MV-4-11 (cell line): ENCODE measurements around the gene ITSN2.
A peak's percentile ranks its signal among the peaks of the same experiment; 100 is the strongest.
"Not testable (repeated sequence)": the region's sequence is repeated elsewhere in the genome, so short reads cannot be mapped to it uniquely, and the experiment has no call there.

Experiments
- DNase-seq: peaks from one replicate; lab custom pipeline; 2025; lab: John Stamatoyannopoulos, UW

ITSN2 gene

GRCh38 chr2:24214880-24215279, 145.5 kb downstream of the ITSN2 start:
- DNase-seq = no peak

DNA sequence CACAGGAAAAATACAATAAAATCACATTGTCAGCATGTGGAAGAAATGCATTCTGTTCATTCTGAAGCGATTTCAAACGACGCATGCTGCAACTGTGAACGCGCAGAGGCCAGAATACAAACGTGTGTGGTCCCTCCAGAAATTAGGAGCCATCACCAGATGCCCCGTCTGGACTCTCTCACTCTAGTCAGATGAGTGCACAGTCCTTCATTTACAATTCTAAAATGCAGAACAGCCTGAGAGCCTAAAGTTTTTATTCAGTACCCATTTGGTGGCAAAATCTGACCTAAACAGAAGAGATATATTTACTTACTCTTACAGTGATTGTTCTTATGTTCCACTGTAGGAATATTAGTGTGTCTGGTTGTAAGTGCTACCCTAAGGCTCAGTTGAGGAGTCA, 148.9 kb downstream of the ITSN2 start:
- no peak for DNase-seq

DNA sequence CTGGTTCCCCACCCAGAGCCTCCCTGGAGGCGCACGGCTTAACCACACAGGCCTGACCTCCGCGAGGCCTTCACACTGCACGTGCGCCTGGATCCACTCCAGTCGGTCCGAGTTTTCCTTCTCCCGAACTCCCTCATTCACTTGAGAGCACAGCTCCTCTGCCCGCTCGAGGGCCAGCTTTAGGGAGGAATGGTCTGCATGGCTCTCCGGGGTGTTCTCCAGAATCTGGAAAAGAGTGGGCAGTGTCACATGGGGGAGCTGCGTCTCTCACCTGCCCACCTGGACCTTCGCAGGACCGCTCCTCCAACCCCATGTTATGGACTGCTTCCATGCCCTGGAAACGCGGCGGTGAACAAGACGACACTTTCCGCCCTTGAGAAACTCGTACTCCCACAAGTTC, 149.6 kb downstream of the ITSN2 start:
- DNase-seq = no peak

- DNase-seq = no peak
These were observed 150.3 kb downstream of the ITSN2 start for GRCh38 chr2:24210106-24210455.

GRCh38 chr2:24209389-24210105, 150.8 kb downstream of the ITSN2 start:
- DNase-seq = peak; percentile 2

DNA sequence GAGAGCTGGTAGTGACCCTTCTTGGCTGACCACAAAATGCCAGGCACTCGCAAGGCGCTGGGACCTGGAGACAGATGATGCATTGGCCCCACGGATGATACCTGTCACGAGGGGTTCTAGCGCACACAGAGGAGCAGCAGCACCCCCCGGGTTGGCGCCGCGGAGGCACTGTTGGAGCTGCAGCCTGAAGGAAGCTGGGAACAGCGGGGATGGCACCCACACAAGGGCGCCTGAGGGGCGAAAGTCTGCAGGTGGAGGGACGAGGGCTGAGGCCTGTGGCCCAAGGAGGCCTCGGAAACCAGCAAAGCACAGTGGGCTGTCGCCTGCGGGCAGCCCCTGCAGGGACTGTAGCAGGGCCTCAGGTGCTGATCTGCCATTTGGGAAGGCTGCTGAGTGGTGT, 151.8 kb downstream of the ITSN2 start:
- DNase-seq = no peak

DNA sequence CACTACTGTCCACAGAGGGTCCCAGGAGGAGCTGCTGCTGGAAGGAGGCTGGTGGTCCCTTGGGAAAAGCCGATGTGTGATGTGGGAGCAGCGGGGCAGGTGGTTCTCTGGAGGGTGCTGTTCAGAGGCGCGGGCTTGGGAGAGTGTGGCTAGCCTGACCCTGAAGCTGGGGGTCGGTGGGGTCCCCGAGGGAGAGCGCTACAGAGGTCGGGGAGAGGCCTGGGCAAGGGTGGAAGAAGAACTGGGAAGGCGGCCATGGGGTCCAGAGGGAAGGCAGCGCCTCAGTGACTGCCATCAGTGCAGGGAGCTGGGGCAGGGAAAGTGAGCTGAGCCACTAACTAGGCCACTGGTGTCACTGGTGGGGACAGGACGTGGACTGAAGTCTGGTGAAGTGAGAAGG, 153.0 kb downstream of the ITSN2 start:
- DNase-seq = no peak

GRCh38 chr2:24206714-24207113, 153.6 kb downstream of the ITSN2 start:
- DNase-seq = no peak

GRCh38 chr2:24206242-24206641, 154.1 kb downstream of the ITSN2 start:
- no peak for DNase-seq

- DNase-seq = no peak
These were observed 155.2 kb downstream of the ITSN2 start for GRCh38 chr2:24205131-24205530.

- no peak for DNase-seq
These were observed 155.8 kb downstream of the ITSN2 start for GRCh38 chr2:24204505-24204904.

- DNase-seq = no peak
These were observed 156.6 kb downstream of the ITSN2 start for GRCh38 chr2:24203787-24204150.

- no peak for DNase-seq
These were observed 157.1 kb downstream of the ITSN2 start for GRCh38 chr2:24203029-24203786.

- no peak for DNase-seq
These were observed 159.5 kb downstream of the ITSN2 start for GRCh38 chr2:24200799-24201198.

GRCh38 chr2:24199968-24200590, 160.3 kb downstream of the ITSN2 start:
- DNase-seq = no peak

- DNase-seq = not testable (repeated sequence)
These were observed 163.1 kb downstream of the ITSN2 start for GRCh38 chr2:24197213-24197612.

DNA sequence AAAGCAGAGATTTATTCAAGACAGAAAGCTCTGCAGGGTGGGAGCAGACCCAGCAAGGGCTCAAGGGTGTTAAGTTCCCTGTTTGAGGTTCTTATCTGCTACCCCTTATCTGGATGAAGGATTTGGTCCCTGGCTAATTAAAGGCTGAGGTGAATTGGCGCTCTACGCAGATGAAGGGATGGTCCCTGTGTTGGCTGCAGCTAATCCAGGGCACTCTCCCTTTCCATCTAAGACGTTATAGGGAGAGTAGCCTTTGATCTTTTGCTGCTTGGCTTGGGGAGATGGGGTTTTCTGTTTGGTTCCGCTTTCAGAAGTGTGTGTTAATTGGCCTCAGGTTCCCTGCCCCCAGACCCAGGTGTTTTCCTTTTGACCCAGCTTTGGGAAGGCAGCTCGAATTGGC, 168.5 kb downstream of the ITSN2 start:
- DNase-seq = no peak

- no peak for DNase-seq
These were observed 169.2 kb downstream of the ITSN2 start for GRCh38 chr2:24191156-24191555.

- no peak for DNase-seq
These were observed 169.8 kb downstream of the ITSN2 start for GRCh38 chr2:24190503-24190902.

DNA sequence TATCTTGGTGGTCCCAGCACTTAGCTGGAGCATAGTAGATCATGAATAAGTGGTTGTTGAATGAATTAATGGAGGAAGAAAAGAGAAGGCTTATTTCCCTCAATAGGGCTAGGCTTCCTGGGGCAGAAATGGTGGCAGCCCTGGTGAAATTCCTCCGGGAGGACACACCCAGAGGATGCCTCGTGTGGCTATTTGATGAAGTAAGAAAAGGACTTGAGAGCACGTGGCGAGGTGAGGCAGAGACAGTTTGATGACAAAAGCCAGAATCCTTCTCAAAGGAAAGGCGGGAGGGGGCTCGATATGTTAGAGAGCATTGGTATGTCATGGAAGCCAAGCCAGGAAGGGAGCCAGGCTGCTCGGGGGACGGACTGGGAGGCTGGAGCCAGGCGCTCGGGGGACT, 170.8 kb downstream of the ITSN2 start:
- no peak for DNase-seq

GRCh38 chr2:24183366-24184069, 176.8 kb downstream of the ITSN2 start:
- no peak for DNase-seq

DNA sequence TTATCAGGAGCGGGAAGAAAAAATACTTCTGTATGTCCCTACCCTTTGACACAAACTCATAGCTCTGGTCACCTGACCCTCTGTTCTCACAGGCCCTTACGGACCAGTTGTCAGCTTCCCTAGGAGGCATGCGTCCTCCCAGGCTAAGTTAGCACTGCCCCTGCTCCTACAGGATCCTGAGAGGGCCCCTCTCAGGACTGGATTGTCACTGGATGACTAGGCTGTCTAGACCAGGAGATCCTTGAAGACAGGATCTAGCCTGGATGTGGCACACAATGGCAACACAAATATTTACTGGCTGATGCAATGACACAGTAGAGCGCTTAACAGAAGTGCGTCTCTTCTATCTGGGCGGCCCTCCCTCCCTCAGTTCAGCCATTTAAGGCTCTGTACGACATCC, 177.8 kb downstream of the ITSN2 start:
- no peak for DNase-seq

DNA sequence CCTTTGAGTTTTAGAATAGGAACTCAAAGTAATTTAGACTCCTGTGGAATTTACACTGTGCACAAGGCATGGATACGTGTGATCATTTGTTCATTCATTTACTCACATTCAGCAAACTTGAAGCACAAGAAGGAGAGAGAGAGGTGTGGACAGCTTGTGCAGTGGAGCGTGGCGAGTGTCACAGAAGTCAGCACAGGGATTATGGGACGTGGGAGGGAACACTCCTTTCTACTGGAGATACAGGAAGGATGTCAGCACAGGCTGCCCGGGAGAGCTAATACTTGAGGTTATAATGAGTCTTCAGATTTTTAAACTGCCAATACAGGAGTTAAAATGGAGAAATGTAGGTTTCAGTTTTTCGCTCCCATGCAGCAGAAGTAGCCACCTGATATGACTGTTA, 178.5 kb downstream of the ITSN2 start:
- peak; percentile 21 for DNase-seq
